Hematopoietic multipotent progenitor cell (in vitro differentiated cells): ENCODE data around the gene ATG4C. TPM values are rescaled to one million over a fixed set of nuclear protein-coding genes. Genes with fewer than 3 reads are reported as not detected.
"Not testable (repeated sequence)": the region's sequence is repeated elsewhere in the genome, so short reads cannot be mapped to it uniquely, and the experiment has no call there.

ENCODE experiments used
- DNase-seq, 3 donors: peaks; one replicate each; pipeline ENCODE4 v3.0.0-alpha.2; 2011 to 2015; ENCODE audit warnings: low read depth in 2 of 3, low spot score in 2 of 3
- total RNA-seq: library from RNA; depleted of rRNA; stranded (reverse); fragments of >200 nt; gene quantifications from one replicate; pipeline ENCODE4 v1.2.3, GENCODE V29; 2012

The ATG4C gene
- total RNA-seq, 1 donor = 7.5 TPM

DNA sequence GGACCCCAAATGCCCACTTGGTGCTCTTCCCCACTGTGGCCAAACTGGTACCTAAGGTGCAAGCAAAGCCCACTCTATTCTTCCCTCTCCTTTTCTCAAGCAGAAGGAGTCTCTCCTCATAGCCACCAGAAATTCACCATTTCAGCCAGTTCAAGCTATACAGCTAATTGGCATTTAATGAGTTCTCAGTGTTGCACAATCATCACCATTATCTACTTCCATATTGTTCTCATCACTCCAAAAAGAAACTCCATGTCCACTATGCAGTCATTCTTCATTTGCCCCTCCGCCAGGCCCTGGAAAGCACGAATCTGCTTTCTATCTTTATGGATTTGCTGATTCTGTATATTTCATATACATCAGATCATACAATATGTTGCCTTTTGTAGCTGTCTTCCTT is 9.9 kb upstream of the ATG4C start:
- DNase-seq = no peak

DNA sequence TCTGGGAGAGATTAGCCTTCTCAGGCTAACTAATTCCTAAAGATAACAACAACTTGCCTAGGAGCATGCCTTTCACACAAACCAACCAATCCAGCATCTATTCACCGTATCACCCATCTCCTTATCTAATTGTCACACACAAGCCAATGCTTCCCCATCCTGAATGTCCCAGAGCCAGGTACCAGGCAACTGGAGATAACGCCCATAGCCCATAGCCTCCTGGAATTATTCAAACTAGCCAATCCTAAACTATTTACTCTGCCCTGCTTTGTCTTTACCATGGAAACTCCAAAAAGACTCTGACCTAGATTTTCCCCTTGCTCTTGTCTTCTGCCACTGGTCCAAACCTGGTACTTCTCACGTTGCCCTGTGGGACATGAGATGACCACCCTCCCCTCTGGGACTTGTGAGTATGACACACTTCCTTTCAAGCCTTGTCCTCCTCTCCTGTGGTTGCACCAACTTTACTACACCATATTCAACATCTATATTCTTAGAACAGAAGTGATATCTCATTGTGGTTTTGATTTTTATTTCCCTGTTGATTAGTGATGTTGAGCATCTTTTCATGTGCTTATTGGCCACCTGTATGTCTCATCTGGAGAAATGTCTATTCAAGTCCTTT is 8.8 kb upstream of the ATG4C start:
- peak in 2 of 3 donors; percentile 36 to 62 for DNase-seq

DNA sequence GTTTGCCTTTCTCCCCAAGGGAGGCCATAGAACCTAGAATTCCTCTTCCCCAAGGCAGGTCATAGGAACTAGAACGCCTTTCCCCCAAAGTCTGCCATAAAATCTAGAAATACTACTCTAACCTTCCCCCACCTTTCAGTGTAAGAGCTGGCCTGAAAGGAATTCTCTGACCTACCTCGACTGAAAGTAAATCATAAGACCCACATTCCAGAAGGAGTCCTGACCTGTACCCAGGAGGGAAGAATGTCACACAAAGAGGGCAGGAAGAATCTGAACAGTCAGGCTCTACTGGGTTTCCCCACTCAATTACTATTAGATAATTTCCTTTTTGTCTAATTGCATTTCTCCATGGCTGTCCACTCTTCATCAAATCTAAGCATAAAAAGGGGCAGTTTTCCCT is 5.7 kb upstream of the ATG4C start:
- DNase-seq = no peak

DNA sequence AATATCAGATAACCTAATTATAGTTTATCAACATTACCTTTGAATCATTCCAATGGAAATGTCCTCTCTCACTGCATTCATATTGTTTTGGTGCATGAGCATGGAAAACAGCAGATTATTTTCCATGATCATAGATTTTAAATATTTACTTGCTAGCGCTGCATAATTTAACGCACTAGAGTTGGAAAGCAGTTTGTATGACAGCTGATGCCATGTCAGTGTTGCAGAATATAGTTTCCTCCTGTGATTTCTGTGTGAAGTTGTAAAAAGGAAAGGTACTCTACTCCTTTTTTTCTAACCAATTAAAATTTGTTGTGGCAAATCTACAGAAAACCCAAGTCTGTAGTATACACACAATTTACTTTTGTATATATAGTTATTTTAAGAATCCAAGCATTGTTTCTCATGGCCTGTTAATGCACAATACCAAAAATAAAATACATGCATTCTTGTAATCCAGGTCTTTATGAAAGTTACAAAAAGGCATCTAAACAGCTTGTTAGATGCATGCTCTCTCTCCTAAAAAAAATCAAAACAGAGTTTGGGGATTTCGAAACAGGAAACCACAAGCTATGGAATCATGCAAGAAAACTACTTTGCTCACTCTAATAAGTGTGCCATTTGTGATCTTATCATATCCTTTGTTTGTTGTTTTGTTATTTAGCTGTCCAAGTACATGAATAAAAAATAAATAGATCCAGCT is 1.9 kb upstream of the ATG4C start:
- no peak for DNase-seq

DNA sequence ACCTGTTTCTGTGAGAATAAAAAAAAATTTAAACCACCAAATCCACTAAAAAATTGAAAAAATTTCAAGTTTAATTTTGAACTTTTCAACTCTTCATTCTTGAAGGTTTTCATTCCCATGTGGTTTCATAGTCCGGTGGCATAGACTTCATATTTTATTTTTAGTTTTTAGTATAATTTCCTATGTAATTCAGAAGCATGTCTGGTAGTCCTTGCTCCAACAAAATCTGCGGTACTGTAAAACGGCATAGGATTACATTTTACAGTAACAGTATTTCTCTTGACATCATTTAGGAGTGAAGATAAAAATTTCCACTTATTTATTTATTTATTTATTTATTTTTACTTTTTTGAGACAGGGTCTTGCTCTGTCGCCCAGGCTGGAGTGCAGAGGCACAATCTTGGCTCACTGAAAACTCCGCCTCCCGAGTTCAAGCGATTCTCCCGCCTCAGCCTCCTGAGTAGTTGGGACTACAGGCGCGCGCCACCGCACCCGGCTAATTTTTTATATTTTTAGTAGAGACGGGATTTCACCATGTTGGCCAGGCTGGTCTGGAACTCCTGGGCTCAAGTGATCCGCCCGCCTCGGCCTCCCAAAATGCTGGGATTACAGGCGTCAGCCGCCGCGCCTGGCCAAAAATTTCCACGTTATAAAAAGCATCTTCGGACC is 1.3 kb upstream of the ATG4C start:
- not testable (repeated sequence) for DNase-seq

DNA sequence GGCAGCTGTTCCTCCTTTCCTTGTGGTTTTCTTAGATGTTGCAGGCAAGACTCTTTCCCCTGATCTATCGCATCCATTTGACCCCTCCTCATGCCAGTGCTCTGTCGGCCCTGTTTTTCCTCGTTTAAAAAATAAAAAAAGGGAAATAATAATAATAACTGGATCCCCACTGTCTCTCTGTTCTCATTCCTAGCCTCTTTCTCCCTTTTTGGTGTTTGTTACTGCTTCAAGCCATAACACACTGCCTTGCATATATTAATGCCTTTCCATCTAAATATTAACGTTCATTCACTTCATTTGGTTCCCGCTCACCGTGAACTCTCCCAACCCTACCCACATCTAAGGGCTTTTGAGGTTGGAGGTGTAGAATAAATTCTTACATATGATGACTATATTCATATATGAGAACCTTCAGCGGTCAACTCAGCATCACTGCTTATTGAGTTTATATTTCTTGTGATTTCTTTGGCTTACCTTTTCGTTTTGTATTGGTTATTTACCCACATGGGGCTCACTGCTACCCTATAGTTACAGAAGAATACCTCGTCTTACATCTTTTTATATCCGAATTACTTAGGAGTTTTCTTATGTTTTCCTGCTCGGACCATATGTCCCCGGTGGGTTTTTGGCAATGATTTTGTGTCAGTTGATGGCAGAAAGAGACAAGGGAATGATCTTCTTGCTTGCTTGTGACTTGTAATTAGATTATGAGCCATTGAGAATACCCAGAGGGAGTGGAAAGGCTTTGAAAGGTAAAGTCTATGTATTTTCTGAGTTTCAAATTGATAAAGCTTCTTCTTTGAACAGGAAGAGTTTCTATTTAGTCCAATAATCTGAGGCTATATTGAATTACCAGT is 805 bp downstream of the ATG4C start:
- peak in 1 of 3 donors; percentile 2 for DNase-seq

DNA sequence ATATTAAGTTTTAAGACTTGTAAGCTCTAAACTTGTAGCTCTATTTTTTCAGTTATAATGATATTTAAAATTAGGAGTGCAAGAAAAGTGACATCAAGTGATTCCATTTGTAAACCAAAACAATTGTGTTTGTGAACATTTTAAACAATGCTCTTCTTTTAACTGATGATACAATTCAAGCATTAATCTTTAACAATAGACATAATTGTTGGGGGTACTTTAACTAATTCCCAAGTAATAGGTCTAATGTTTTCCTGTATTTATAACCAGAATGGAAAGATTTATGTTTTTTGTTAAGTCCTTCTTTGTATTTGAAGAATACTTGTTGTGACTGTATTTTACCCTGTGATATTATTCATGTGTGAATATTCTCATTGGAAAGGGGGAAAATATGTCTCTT is 6.8 kb downstream of the ATG4C start:
- DNase-seq = no peak

DNA sequence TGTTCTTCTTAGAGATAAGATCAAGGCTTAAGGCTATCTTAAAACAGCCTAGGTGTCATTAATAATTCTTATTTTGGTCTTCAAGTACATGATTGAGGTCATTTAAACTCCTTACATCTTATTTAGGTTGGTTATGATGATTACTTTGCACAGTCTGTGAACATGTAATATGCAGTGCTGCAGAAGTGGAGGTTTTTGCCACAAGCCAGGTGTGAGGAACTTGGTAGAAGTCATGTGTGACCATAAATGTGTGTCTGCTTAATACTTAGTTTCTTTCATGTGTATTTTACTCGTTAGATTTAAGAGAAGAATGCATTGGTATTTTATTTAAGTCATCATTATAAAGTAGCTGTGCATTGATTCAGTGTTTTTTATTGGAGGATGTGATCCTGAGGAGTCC is 10.1 kb downstream of the ATG4C start:
- DNase-seq = peak in 1 of 3 donors; percentile 30

DNA sequence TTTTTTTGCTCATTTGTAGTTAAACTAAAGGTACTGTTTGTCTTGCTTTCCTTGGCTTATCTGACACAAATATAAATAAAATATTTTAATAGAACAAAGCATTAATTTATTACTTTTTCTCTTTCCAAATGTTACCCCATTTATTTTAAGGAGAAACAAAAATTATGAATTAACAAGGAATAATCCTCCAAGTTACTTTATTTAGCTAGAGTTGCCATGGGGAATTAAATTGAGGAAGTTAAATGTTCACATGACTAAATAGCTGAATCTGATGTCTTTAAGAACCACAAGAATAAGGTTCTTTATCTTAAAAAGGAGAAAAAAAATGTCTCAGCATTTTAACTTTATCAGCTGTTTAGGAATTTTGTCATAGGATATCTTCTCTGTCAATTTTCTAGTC is 12.3 kb downstream of the ATG4C start:
- DNase-seq = peak in 1 of 3 donors; percentile 86

DNA sequence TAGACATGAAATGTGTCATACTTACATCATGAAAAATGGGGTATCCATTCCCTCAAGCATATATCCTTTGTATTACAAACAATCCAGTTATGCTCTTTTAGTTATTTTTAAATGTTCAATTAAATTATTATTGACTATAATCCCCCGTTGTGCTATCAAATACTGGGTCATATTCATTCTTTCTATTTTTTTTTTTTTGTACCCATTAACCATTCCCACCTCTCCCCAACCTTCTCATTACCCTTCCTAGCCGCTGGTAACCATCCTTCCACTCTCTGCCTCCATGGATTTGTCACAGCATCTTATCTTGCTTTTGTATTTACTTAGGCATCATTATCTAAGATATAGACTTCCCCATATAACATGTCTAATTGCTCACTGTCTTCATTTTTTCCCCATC is 15.8 kb downstream of the ATG4C start:
- no peak for DNase-seq

DNA sequence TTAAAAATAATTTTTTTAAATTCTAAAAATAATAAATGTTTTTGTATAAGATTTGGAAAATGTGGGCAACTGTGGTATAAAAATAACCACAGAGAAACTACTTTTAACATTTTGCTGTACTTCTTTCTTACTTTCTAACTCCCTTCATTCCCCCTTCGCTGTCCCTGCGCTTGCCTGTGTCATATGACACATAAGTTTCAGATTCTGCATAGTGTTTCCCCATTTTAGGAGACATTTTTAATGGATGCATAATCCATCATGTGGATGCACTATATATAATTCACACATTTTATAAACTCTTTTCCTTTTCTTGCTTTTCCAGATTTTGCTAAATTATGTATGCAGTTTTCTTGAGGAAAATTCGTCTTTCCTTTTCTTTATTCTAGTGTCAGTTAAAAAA is 16.3 kb downstream of the ATG4C start:
- DNase-seq = peak in 1 of 3 donors; percentile 29

DNA sequence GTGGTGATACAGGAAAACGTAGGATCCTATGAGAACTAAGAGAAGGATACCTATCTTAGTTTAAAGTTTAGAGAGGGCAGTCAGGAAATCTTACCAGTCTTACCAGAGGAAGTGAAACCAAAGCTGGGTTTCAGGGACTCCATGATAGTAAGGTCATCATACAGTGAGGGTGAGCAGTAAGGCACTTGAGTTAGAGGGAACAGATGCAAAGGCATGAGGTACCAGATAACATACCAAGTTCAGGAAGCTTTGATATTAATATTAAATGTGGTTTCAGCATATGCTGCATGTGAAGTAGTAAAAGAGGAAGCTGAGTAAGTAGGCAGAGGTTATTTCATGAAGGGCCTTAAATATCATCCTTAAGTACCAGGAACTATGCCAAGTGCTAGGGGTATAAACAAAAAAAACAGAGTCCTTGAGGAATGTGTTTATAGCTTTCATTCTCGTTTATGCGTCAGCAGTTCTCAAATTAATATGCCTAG is 16.9 kb downstream of the ATG4C start:
- peak in 2 of 3 donors; percentile 86 to 96 for DNase-seq

DNA sequence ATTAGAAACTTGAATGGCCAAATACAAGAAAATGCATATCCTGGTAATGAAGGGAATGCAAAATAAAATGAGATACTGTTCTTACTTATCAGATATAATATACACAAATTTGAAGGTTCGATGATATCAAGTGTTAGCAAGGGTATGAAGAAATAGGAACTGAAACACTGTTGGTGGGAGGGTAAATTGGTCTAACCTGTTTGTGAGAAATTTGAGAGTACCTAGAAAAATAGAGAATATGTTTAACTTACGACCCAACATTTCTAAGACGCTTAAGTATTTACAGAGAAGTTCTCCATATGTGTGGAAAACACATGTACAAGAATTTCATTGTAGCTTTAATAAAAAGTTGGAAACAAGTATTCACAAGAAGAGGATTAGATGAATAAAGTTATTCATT is 25.9 kb downstream of the ATG4C start:
- no peak for DNase-seq

DNA sequence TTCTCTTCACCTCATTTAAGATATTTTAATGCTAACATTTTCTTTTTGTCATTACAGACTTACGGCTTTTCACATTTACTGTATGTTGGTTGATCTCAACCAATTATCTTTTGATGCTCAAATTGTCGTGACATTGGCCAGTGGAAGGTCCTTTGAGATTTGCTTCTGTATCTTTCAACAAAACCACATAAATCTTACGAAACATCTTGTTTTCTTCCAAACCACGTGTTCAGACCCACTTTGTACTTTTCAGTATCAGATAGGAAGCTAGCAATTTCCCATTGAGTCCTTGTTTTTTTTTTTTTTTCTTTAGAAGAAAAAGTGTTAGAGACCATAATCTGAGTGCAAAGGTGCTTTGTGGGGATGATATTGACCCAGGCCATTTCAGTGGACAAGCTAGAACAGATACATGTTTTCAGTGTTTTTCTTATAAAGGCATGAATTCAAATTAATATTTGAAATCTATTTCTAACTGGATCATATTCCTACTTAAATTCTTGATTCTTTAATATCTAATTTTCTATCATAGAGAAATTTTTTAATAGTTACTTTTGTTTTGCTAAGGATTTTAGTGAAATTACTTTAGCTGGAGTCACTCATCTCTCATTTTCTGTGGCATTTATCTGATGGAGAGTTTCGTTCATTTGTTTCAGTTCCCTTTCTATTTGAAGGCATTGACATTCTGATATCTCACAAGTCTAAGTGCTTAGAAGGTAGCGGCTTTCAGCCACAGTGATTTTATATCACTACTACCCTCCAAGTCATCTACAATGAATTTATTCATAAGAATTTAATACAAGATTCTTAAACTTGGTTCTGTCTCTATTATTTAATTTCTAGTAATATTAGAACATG is 26.7 kb downstream of the ATG4C start:
- DNase-seq = no peak

DNA sequence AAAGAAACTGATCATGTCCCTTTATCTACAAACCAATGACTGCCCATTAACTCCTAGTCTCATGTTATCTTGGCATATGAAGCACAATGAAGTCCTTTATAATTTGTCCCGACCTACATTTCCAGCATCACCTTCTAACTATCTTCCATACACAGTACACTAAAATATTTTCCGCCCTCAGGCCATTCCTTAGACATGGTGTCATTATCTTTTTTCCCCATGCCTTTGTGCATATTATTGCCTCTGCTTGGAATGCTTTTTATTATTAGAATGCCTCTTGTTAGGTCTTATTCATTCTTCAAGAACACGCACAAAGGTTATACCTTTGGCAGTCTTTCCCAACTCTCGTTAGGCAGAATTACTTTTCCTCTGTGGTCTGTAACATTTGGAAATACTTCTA is 39.6 kb downstream of the ATG4C start:
- no peak for DNase-seq

DNA sequence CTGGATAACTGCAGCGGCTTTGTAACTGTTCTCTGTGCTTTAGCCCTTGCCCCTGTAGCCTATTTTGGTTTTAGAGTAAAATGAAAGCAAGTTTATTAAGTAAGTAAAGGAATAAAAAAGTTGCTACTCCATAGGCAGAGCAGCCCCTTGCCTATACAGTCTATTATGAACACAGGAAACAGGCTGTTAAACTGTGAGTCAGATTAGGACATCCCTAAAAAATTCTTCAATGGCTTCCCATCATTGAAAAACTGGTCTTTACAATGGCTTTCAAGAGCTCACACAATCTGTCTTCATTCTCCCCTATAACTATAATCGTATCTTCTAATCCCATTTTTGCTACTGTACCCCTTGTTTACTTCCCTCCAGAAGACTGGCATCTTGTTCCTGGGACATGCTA is 43.0 kb downstream of the ATG4C start:
- no peak for DNase-seq

DNA sequence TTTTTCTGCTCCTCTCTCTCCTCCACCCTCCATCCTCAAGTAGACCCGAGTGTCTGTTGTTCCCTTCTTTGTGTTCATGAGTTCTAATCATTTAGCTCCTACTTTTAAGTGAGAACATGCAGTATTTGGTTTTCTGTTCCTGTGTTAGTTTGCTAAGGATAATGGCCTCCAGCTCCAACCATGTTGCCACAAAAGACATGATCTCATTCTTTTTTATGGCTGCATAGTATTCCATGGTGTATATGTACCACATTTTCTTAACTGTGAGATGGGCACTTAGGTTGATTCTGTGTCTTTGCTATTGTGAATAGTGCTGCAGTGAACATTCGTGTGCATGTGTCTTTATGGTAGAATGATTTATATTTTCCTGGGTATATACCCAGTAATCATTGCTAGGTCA is 43.9 kb downstream of the ATG4C start:
- not testable (repeated sequence) for DNase-seq

DNA sequence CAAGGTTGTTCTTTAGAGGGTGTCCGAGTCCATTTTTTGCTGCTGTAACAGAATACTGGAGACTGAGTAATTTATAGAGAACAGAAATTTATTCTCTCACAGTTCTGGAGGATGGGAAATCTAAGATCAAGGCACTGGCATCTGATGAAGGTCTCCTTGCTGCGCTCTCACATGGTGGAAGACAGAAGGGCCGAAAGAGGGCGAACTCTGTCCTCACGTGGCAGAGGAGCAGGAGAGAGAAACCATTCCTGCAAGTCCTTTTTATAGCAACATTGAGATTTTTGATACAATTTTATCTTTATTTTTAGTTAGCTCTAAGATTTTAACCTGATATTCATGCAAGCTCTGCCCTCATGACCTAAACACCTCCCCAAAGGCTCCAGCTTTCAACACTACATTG is 48.3 kb downstream of the ATG4C start:
- DNase-seq = no peak

DNA sequence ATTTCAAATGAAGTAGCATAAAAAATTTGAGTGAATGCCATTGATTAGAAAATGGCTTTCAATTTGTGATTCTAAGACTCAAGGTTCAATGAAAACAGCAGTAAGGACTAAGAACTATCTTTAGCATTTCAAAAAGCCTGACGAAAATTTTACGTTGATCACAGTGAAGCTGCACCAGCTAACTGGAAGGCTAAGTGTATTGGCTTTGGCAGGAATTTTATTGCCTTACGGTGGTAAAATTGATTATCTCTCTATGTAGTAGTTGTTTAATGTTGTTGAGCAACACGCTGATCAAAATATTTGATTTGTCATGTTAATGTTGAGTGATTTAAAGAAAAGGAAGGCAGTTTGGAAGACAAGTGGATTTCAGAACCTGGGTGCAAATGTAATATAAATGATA is 49.6 kb downstream of the ATG4C start:
- no peak for DNase-seq

DNA sequence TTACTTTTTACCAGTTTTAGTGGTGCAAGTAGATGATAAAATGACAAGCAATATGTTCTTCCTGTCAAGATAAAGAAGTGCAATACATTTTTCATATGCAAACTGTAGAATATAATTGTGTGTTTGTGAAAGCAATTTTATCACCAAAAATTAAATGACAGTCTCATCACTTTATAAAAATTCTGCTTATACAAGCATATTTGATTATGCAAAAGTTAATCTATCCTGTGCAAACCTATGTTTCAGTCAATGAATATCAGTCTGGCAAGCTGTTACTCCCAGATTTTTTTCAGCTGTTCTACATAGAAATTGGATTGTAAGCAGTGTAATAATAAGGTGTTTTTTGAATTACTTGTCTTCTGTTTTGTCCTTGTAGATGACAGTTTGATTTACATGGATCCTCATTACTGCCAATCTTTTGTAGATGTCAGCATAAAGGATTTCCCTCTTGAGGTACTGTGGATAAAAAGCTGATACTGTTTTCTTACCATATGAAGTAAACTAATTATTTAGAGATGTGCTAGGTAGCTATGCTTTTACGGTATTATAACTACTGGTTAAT is 50.5 kb downstream of the ATG4C start:
- DNase-seq = no peak
